ENCODE measurements around the gene PHF12. TPM values are rescaled to one million over a fixed set of nuclear protein-coding genes. Genes with fewer than 3 reads are reported as not detected.

The PHF12 gene
- total and polyA plus RNA-seq, 10 of the 15 experiments (the other 5 are each of a cell fraction or from before 2014, with no cell fraction given): 1.3 to 43.9 (median 19.2) TPM

DNA sequence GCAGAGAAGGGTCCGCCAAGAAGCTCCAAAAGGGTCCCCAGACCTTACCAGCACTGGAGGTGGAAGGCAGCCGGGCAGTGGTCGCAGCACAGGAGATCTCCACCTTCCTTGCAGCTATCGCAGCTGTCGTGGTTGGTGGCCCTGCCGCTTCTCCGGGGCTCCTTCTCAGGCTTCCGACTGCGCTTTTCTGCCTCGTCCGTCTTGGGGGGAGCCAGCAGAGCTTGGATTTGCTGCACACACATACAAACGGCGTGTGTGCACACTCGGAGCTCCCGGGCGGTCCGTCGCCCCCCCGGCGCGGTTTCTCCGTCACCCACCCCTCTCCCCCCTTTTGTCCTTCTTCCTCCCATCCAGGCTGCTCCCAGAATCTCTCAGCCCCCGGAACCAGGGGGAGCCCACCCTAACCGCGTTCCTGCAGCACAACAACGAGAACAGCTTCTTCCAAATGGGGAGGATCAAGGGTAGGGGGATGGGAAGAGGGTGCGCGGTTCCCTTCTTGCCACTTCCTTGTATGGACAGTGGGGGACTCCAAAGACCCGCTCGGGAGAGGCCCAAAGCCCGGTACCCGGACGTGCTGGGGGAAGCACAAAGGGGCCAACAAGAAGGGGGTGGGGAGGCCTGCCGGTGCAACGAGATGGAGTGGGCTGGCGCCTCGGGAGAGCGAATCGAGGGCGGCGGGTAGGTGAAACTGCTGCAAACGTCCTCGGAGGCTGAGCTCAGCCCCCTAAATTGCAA, 1.1 kb downstream of the PHF12 start:
- Histone ChIP-seq H3K27ac (ENCODE audit: control insufficient read depth, insufficient read depth) (peak overlapping the region; percentile 64), H3K9ac (ENCODE audit: control insufficient read depth, insufficient read depth, low read length) (peak overlapping the region; percentile 85), H3K9me3 (replicated peaks; ENCODE audit: control insufficient read depth, insufficient read depth, low read length) (no peaks in the 10 kb centered on the region), H3K36me3 (ENCODE audit: control insufficient read depth in 2 of 2, insufficient read depth in 2 of 2, low read length in 1 of 2) (no peaks in the 10 kb centered on the region; a peak in 2 of 4 replicates), H3K4me3 (peak overlapping the region; percentile 92), H3K4me2 (ENCODE audit: control insufficient read depth, insufficient read depth) (peak overlapping the region; percentile 57), H2AFZ (ENCODE audit: control insufficient read depth, low read depth, low read length) (peak overlapping the region; percentile 36), H3K27me3 (replicated peaks in 1 of 2; ENCODE audit: control insufficient read depth in 2 of 2, insufficient read depth in 2 of 2, low read length in 1 of 2) (no peaks in the 10 kb centered on the region), H3K79me2 (ENCODE audit: control insufficient read depth, insufficient read depth, low read length) (peaks cover 59% of the 10 kb centered on the region), H4K20me1 (ENCODE audit: control insufficient read depth, insufficient read depth) (no peaks in the 10 kb centered on the region), H3K4me1 (ENCODE audit: control insufficient read depth, insufficient read depth, low read length) (peaks cover 14% of the 10 kb centered on the region)
- DNase-seq (ENCODE audit: low read depth, low spot score): no peak
- intact Hi-C loops (cut with micrococcal nuclease; ENCODE audit: unreplicated experiment): loop anchor here (2.0 to 5.0 kb wide), 2 partner anchors 47 to 342 kb away; partner anchors contain the start of genes DHRS13 and NUFIP2
- WGBS (ENCODE audit: insufficient coverage, insufficient replicate concordance, low lambda C conversion rate, missing lambda C conversion rate): under 1% methylated on average over 42 of the region's 43 CpGs
- FAIRE-seq: no peak
- ChIA-PET CTCF (interaction anchor here (0.6 to 3.8 kb wide), 16 partner anchors 9 to 306 kb away, joined by 3 to 22 read pairs (median 4); partner anchors contain the start of genes DHRS13, RPL23A and TLCD1), RAD21 (ENCODE audit: unreplicated experiment) (interaction anchor here (0.9 to 3.5 kb wide), 9 partner anchors 12 to 230 kb away, joined by 3 to 27 read pairs (median 5); partner anchors contain the start of genes FLOT2, RPL23A and TLCD1), POLR2A (interaction anchor here (0.5 to 2.9 kb wide), 19 partner anchors 24 to 375 kb away, joined by 3 to 22 read pairs (median 5); partner anchors contain the start of genes BLTP2, FLOT2, NEK8 and PROCA1), SMC1A (ENCODE audit: uncharacterized antibody, unreplicated experiment) (interaction anchor here (0.8 to 3.9 kb wide), 9 partner anchors 10 to 352 kb away, joined by 3 to 43 read pairs (median 3); partner anchors contain the start of gene TLCD1)
- no TSS peak for BruUV-seq (replicated peaks)
- TF ChIP-seq MTA3 (IDR thresholded peaks at IDR 0.05; ENCODE audit: borderline replicate concordance, low read length): no peak; the same call in 1 of the 2 replicates
- peak; percentile 18; the same call in 1 of the 2 replicates for TF ChIP-seq POLR2A (IDR thresholded peaks at IDR 0.05; ENCODE audit: low read depth, low read length)
- TF ChIP-seq PAX5 (IDR thresholded peaks at IDR 0.05; ENCODE audit: borderline replicate concordance, low read depth, low read length): no peak
- TF ChIP-seq SPI1 (IDR thresholded peaks at IDR 0.05; ENCODE audit: borderline replicate concordance, insufficient read depth, low read depth, low read length): peak; percentile 43; the same call in 1 of the 2 replicates
- TF ChIP-seq NBN (IDR thresholded peaks at IDR 0.05): peak; percentile 25; the same call in 1 of the 2 replicates
- 0 out of 2 replicates have a peak, but pooled peaks have one; percentile 41 for TF ChIP-seq CBFB (IDR thresholded peaks at IDR 0.05; ENCODE audit: low read depth)
- peak; percentile 57; the same call in 1 of the 2 replicates for TF ChIP-seq TAF1 (IDR thresholded peaks at IDR 0.05; ENCODE audit: borderline replicate concordance, low read depth, low read length)
- 0 out of 2 replicates have a peak, but pooled peaks have one; percentile 16 for TF ChIP-seq GATAD2B (conservative IDR thresholded peaks at IDR 0.05; ENCODE audit: low read depth)
- peak; percentile 37; the same call in 1 of the 2 replicates for TF ChIP-seq CREB1 (IDR thresholded peaks at IDR 0.05; ENCODE audit: low read depth)
- TF ChIP-seq EED (IDR thresholded peaks at IDR 0.05; ENCODE audit: low read depth): peak; percentile 49; the same call in 1 of the 2 replicates
- TF ChIP-seq TARDBP (IDR thresholded peaks at IDR 0.05; ENCODE audit: borderline replicate concordance): 0 out of 2 replicates have a peak, but pooled peaks have one; percentile 32
- peak; percentile 6; the same call in 1 of the 2 replicates for TF ChIP-seq IKZF1 (conservative IDR thresholded peaks at IDR 0.05)
- TF ChIP-seq RCOR1 (conservative IDR thresholded peaks at IDR 0.05; ENCODE audit: low read depth, low read length): no peak
- peak; percentile 2 for ATAC-seq
- in situ Hi-C loops (cut with MboI): loop anchor here (10.0 kb wide), 1 partner anchor 615 kb away; the partner anchor contains the start of genes IFT20 and TNFAIP1

Measured in GM12878 (cell line).